ENCODE results near the gene RNU5B-1.

Gene RNU5B-1

DNA sequence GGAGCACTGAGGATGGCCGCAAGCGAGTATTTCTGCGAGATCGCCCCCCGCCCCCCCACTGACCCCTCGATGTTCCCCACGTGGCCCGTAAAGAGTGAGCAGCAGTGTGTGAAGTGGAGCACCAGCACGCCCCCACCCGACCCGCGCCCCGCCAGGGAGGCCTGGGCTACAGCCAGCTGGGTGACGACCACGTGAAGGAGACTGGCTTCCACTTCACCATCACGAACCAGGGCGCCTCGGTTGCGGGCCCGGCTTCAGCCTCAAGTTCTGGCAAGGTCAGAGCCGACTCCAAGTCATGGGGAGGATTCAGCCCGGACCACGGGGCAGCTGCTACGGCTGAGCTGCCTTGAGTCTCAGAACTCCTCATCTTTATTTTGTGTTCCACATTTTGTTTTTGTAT, 2.4 kb upstream of the RNU5B-1 start:
- no peak for DNase-seq (ENCODE audit: low spot score)
- TF ChIP-seq, protein P1, sequence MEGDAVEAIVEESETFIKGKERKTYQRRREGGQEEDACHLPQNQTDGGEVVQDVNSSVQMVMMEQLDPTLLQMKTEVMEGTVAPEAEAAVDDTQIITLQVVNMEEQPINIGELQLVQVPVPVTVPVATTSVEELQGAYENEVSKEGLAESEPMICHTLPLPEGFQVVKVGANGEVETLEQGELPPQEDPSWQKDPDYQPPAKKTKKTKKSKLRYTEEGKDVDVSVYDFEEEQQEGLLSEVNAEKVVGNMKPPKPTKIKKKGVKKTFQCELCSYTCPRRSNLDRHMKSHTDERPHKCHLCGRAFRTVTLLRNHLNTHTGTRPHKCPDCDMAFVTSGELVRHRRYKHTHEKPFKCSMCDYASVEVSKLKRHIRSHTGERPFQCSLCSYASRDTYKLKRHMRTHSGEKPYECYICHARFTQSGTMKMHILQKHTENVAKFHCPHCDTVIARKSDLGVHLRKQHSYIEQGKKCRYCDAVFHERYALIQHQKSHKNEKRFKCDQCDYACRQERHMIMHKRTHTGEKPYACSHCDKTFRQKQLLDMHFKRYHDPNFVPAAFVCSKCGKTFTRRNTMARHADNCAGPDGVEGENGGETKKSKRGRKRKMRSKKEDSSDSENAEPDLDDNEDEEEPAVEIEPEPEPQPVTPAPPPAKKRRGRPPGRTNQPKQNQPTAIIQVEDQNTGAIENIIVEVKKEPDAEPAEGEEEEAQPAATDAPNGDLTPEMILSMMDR (IDR thresholded peaks at IDR 0.05; ENCODE audit: borderline replicate concordance, control extremely low read depth, extremely low read depth, insufficient read depth, missing control alignments), result no peak
- in situ Hi-C loops (cut with MboI; ENCODE audit: low sequenced_read_pairs, unreplicated experiment), result no loop called here

GRCh38 chr15:65303687-65304380, 643 bp upstream of the RNU5B-1 start:
- DNase-seq (ENCODE audit: low spot score), result no peak
- TF ChIP-seq, protein P1 (IDR thresholded peaks at IDR 0.05; ENCODE audit: borderline replicate concordance, control extremely low read depth, extremely low read depth, insufficient read depth, missing control alignments), result no peak
- in situ Hi-C loops (cut with MboI; ENCODE audit: low sequenced_read_pairs, unreplicated experiment), result no loop called here

GRCh38 chr15:65305150-65305758, 777 bp downstream of the RNU5B-1 start:
- in situ Hi-C loops (cut with MboI; ENCODE audit: low sequenced_read_pairs, unreplicated experiment), result no loop called here
- DNase-seq (ENCODE audit: low spot score), result no peak
- TF ChIP-seq, protein P1 (IDR thresholded peaks at IDR 0.05; ENCODE audit: borderline replicate concordance, control extremely low read depth, extremely low read depth, insufficient read depth, missing control alignments), result no peak

GRCh38 chr15:65305776-65306175, 1.3 kb downstream of the RNU5B-1 start:
- in situ Hi-C loops (cut with MboI; ENCODE audit: low sequenced_read_pairs, unreplicated experiment), result no loop called here
- no peak for DNase-seq (ENCODE audit: low spot score)
- TF ChIP-seq, protein P1 (IDR thresholded peaks at IDR 0.05; ENCODE audit: borderline replicate concordance, control extremely low read depth, extremely low read depth, insufficient read depth, missing control alignments), result no peak

- in situ Hi-C loops (cut with MboI; ENCODE audit: low sequenced_read_pairs, unreplicated experiment), result no loop called here
- TF ChIP-seq, protein P1 (IDR thresholded peaks at IDR 0.05; ENCODE audit: borderline replicate concordance, control extremely low read depth, extremely low read depth, insufficient read depth, missing control alignments), result no peak
- DNase-seq (ENCODE audit: low spot score), result no peak
These were observed 2.1 kb downstream of the RNU5B-1 start for GRCh38 chr15:65306551-65306950.

GRCh38 chr15:65307978-65308377, 3.5 kb downstream of the RNU5B-1 start:
- in situ Hi-C loops (cut with MboI; ENCODE audit: low sequenced_read_pairs, unreplicated experiment), result no loop called here
- TF ChIP-seq, protein P1 (IDR thresholded peaks at IDR 0.05; ENCODE audit: borderline replicate concordance, control extremely low read depth, extremely low read depth, insufficient read depth, missing control alignments), result no peak
- DNase-seq (ENCODE audit: low spot score), result no peak
